M059J (cell line): ENCODE results near the gene CLCN7. TPM values are rescaled to one million over a fixed set of nuclear protein-coding genes. Genes with fewer than 3 reads are reported as not detected.
"Not testable (repeated sequence)": the region's sequence is repeated elsewhere in the genome, so short reads cannot be mapped to it uniquely, and the experiment has no call there.

Experiments used
- DNase-seq: peaks from one replicate; pipeline ENCODE4 v3.0.0-alpha.2; 2012; ENCODE audit warnings: low read depth
- total RNA-seq: library from RNA; depleted of rRNA; stranded (reverse); fragments of >200 nt; shearing (Covaris generic); gene quantifications from 2 replicates; pipeline ENCODE4 v1.2.3, GENCODE V29; 2014

Gene CLCN7
- total RNA-seq, 1 experiment from 2014 or later: 84.0 TPM

DNA sequence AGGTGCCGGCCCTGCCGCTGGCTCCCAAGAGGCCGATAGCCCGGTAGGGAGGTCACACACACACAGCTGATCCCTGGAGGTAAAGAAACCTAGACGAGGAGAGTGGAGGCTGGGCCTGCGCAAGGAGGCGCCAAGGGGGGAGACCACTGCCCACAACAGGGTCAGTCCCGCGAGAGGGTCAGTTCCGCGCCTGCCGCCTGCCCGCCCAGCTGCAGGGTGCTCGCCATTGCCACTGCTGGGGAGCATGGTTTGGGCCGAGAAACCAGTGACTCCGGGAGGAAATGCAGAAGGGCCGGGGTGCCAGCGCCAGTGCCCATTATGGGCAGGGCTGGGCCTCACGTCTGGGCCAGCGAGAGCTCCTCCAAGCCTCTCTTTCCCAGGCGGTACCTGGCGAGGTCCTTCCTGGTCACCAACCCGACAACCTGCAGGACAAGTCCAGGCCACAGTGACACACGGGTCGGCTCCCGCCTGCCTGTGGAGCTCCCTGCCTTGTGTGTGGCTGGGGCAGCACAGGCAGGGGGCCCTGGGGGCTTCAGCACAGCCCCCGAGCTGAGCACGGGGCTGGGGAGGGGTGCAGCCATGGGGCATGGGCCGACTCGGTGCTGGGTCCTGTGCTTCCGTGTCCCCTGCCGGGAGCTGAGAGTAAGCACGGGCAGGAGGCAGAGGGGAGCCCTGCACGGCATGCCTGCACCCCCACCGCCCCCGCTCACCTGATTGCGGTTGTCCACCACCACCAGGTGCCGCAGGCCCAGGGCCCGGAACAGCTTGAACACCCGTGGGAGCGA lies 28.3 kb downstream of the CLCN7 start:
- DNase-seq: no peak

DNA sequence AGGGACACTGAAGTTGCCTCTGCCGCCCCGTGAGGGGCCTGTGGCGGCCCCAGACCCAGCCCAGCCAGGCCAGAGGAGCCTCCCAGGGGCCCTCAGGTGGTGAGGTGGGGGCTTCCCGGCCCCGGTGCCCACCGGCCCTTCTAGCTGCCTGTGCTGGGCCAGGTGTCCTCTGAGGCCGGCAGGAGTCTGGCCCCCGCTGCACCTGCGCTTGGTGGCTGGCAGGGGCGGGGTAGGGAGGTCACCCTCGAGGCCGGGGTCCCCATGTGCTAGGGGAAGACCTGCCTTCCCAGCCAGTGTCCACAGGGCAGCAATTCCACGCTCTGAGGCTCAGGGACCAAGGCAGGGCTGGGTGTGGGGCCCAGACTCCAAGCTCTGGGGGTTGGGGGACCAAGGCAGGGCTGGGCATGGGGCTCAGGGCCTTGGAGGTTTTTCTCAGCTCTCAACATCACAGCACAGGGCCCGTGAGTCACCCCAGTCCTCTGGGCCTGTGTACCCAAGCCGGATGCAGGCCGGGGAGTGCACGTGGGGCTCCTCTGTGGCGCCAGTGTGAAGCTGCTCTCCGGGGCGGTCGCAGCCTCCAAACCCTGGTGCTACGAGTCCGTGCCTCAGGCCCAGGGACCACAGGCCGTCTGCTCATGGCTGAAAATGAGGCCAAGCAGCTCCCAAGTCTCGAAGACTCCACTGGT lies 29.2 kb downstream of the CLCN7 start:
- no peak for DNase-seq

DNA sequence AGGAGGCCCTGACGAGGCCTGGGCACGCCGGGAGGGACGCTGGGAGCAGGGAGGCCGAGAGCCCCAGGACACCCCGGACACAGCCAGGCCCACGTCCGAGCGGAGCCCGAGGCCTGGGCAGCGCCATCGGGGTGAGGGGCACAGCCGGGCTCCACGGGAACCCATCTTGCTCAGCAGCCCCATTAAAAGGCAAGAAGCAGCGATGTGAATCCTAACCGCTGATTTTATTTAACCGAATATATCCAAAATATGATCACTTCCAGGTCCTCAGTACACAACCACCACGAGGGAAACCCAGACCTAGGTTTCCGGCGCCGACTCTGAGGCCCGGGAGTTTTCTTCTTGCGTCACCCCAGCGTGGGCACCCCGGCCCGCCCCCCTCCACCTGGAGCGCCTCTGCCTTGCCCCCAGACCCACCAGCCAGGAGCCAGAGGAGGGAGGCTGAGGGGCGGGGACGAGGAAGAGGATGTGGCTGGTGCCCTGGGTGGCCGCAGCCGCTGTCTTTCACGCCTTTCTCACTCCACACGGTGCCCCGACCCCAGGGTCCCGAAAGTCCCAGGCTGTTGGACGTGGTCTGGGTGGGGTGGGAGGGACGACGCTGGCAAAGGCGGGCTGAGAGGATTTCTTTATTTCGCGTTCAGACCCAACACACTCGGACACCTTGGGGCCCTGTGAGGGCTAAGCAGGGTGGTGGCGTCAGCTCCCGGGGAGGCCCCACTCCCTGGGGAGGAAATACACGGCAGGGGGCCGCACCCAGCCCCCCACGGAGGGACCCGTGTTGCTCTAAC lies 29.9 kb downstream of the CLCN7 start:
- no peak for DNase-seq

DNA sequence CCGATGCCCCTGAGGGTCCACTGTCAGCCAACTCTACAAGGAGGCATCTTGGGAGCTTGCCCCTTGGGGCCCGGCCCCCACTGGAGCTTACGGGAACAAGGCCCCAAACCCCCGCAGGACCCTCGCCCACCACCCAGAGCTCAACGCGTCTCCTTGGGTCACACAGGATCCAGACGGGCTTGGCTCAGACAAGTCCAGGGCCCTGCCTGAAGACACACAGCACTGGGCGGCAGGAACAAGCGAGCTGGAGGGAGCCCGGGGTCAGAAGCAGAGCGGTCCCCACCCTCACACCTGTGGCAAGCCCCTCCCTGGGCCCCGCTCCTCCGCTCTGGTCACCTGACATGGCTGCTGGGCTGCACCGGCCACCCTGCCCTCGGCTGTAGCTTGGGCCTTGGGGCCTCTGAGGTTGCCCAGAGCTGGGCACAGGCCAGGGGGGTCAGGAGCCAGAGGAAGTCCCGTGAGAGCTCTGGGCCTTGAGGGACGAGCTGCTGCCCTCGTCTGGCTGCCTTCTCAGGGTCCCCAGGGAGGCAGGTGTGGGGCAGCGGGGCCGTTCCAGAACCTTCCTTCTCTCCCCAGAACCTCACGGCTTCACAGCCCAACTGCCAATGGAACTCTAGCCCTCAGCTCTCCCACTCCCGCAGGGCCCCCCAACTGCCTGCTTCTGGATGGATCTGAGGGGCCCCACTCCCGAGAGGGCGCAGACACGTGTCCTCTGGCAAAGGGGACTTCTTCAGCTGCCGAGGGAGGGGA lies 30.7 kb downstream of the CLCN7 start, which contains the start of gene CCDC154:
CCDC154 (minus strand) TSS at position 577 of the 750 bp plus-strand sequence; CDS start at position 343, 234 bp downstream.
- no peak for DNase-seq

DNA sequence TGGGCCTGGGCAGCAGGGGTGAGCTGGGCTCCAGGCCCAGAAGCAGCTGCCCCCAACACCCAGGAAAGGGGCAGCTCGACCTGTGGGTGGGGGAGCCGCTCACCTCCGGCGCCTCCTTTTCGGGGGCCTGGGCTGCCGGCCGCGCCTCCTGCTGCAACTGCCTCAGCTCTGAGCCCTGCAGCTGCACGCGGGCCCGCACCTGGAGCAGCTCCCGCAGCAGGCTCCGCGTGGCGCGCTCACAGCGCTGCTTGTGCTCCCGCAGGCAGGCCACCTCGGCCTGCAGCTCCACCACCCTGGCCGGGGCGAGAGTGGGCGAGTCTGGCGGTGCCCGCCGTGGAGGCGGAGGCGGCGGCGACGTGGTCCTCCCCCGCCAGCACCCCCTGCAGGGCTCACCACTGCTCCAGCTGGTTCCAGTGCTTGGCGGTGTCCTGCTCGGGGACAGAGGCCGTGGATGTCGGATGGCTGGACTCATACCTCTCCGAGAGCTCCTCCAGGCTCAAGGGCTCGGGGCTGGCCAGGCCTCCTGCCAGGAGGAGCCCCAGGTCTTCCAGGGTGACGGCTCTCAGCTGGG lies 31.3 kb downstream of the CLCN7 start:
- DNase-seq: no peak

DNA sequence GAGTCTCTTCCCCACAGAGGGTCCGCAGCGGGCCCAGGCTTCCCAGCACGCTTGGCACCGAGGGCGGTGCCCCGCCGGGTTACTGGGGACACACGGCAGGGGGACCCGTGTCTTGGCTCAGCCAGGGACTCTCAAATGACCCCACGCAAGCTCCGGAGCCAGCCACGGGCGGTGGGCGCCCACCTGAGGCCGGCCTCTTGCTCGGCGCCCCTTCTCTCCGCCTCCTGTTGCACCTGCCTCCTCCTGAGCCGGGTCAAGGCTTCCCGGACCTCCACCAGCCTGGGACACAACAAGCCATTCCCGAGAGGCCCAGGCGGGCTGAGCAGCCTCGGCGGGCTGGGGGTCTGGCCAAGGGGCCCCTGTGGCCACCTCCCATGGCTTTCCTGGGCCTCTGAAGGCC lies 32.1 kb downstream of the CLCN7 start:
- DNase-seq: no peak

DNA sequence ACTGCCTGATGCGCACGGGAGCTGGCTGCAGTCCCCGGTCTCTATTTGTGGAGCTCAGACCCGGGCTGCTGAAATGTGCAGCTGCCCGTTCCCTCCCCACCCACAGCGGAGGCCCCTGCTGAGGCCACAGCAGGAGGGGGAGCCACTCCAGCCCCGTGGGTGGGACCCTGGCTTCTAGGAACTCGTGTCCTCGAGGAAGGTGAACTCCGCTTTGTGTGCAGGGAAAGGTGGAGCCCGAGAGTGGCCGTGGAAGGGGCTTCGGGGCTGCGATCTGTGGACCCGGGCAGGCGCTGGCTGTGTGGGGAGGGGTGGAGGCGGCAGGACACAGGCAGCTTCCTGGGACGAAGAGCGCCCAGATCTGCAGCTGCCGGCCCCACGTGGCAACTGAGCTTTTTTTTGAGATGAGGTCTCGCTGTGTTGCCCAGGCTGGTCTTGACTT lies 33.4 kb downstream of the CLCN7 start:
- DNase-seq: no peak

DNA sequence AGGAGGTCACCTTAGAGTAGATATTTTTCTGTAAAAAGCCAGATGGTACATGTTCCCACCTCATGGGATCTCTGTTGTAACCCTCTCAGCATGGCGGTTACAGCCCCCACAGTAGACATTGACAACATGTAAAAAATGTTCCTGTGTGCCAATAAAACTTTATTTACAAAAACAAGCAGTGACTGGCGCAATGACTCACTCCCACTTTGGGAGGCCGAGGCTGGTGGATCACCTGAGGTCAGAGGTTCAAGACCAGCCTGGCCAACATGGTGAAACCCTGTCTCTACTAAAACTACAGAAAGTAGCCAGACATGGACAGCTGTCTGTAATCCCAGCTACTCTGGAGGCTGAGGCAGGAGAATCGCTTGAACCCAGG lies 35.1 kb downstream of the CLCN7 start:
- not testable (repeated sequence) for DNase-seq

DNA sequence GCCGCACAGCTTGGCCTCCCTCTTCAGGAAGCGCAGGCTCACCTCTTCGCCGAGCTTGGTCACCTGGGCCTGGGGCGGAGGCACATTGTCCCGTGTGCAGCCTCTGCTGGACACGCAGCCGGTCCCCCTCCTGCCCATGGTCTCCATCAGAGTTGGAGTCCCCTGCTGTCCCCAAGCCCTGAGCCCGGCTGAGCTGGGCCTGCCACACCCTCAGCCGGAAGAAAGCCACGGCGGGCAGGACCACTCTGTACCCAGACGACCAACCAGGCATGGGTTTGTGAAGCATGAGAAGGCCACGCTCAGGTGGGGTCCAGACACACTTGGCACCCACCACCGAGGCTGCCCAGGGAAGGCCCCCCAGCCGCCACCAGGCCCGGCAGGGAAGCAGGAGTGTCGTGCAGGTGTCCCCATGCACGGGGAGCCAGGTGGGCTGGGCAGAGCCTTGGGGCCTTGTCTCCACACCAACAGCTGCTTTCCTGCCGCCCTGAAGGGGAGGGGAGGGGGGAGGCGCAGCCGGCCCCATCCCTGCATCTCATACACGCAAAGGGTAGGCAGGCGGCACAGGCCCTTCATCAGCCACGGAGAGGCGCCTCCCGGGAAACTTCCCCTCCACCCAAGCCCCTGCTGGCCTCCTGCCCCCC lies 35.6 kb downstream of the CLCN7 start:
- no peak for DNase-seq

DNA sequence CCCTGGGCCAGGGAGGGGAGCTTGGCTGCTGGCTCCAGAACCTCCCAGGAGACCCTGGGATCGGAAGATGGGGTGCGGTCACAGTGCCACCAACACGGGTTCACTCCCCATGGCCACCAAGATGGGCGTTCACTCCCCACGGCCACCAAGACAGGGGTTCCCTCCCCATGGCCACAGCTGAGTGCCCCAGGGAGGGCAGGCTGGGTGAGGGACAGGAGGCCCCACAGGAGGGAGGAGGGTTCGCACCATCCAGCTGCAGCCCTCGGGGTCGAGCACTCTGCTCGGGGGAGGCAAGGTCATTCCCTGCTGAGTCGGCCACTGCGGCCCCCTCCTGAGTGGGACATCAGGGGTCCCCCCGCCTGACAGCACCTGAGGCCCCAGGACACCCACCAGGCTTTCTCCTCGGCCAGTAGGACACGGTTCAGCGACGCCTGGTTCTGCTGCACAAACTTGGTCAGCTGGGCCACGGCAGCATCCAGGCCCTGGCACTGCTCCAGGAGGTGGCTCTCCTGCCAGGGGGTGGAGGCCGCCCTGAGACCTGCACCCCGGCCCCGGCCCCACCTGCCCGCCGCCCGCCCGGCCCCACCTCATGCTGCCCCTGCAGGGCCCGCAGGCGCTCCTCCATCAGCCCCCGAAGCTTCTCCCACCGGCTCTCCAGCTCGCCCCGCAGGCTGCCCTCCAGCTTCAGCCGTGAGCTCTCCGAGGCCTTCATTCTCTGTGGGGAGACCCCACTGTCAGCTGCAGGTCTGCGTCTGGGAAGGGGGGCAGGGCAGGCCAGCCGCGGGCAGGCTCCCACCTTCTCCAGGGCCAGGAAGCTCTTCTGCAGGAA lies 36.4 kb downstream of the CLCN7 start:
- DNase-seq: no peak

DNA sequence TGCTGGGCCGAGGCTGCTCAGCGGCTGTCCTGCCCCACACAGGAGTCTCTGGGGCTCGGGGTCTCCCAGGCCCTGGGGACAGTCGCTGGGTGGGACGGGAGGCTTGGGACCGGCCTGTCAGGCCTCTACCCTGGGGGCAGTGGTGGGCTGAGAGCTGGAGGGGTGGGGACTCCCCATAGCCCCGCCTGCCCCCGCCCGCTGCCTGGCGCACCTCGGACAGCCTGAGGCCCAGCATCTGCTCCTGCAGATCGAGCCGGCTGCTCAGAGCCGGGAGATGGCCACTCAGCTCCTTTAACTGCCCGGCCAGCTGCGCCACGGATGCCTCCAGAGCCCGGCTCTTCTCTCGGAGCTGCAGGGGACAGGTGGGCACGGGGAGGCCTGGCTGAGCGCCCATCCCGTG lies 37.2 kb downstream of the CLCN7 start:
- no peak for DNase-seq

DNA sequence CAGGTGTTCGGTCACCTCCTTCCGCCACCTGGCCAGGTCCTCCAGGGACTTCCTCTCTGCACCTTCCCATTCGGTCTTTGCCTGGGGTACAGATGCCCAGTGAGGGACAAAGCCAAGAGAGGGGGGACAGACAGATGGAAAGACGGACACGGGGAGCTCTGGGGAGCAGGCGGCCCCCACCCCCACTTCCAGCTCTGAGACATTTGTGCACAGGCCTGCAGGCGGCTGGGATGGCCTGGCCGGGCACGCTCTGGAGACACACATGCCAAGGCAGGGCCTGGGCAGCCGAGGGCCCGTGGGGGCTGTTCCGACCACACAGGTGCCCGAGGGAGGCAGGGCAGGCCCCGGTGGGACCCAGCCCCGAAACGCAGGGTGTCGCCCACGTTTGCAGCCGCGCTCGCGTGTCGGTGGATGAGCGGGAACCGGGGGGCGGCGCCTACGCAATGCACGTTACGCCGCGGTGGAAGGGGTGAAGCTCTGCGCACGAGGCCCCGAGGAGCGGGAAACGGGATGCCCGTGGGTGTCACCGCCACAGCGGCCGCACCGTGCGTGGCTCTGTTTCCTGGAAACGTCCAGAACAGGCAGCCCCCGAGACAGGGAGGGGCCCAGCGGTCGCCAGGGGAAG lies 38.0 kb downstream of the CLCN7 start:
- DNase-seq: no peak

DNA sequence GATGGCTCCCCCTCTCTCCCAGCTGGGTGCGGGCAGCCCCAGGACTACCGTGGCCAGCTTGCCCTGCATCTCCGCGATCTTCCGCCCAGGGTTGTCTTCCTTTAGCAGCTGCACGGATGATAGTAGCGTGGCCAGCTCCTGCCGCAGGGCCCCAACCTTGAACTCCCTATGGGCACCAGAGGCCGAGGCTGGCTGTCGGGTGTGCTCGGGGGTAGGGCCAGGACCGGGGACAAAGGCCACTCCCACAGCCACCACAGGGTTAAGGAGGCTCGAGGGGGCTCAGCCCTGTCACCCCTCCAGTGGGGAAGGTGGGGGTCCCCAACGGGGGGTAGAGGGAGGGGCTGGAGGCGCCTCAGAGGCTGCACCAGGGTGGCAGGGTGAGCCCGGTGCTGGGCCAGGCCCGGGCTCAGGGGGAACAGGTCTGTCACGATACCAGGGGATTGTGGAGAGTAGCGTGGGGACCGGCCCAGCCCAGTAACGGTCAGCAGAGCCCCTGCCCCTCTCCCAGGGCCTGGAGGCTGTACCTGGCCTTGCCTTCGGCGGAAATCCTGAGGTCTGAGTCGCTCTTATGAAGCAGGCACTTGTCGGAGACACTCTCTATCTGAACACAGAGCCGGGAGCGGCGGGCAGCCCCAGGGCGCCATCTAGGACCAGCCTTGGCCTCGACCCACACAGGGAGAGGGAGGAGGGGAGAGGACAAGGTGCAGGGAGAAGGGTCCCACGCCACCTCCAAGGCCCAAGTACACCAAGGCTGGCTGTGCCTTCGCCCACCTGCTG lies 38.7 kb downstream of the CLCN7 start:
- no peak for DNase-seq

DNA sequence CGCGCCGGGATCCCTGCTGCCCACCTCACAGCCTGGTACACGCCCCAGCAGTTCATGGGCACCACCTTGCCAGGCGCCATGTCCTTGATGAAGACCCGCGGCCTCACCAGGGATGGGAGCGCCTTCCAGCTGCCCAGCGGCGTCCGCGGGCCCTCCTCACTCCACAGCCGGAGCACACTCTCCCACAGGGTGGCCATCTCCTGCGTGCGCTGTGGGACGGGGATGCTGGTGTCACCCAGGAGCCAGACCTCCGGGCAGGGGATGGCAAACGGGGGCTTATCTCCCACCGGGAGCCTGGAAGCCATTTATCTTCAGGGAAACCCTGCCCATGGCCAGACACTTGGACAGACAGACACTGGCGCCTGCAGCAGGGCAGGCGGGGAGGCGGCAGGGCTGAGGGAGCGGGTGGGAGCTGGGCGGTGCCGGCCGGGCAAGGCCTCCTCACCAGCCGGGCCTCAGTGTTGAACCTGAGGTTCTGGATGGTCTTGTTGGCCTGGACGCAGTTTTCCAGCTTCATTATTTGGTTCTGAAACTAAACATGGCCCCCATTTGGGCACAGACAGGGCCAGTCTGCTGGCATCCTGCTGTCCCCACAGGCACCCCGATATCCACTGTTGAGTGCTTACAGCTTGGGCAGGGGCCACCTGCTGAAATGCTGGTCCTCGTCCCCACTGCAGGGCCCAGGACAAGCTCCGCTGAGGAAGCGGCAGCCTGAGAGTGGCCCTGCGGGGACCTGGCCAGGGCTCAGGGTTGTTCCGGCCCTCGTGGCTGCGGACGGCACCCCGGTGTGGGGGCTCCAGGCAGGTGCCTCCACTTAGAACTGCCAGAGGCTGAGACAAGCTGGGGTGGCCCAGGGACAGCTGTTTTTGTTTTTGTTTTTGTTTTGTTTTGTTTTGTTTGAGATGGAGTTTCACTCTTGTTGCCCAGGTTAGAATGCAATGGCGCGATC lies 39.9 kb downstream of the CLCN7 start:
- no peak for DNase-seq

DNA sequence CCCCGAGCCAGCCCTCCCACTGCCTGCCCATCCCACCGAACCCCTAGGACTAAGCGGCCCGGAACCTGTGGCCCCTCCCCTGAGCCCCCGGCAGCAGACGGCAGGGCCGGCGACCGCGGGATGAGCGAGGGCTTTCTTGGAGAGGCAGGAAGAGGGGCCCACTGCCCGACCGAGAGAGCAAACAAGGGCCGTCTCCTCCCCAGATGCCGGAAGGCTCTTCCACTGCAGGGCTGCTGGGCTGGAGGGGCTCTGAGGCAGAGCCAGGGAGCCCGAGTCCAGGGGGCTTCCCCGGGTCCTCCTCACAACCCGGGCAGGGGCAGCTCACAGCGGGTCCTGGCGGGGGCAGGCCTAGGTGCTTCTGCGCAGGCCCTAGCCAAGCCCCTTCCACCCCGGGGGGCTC lies 41.1 kb downstream of the CLCN7 start:
- DNase-seq: no peak

DNA sequence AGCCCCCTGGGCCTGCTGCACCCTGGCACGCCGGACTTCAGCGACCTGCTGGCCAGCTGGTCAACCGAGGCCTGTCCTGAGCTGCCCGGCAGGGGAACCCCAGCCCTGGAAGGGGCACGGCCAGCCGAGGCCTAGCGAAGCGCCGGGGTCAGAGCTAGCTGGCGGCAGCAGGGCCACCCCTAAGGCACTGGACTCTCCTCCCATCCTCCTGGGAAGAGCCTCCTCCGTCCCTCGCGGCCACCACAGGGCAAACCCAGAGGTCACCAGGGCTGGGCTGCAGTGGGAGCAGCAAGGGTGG lies 41.6 kb downstream of the CLCN7 start:
- DNase-seq: no peak

DNA sequence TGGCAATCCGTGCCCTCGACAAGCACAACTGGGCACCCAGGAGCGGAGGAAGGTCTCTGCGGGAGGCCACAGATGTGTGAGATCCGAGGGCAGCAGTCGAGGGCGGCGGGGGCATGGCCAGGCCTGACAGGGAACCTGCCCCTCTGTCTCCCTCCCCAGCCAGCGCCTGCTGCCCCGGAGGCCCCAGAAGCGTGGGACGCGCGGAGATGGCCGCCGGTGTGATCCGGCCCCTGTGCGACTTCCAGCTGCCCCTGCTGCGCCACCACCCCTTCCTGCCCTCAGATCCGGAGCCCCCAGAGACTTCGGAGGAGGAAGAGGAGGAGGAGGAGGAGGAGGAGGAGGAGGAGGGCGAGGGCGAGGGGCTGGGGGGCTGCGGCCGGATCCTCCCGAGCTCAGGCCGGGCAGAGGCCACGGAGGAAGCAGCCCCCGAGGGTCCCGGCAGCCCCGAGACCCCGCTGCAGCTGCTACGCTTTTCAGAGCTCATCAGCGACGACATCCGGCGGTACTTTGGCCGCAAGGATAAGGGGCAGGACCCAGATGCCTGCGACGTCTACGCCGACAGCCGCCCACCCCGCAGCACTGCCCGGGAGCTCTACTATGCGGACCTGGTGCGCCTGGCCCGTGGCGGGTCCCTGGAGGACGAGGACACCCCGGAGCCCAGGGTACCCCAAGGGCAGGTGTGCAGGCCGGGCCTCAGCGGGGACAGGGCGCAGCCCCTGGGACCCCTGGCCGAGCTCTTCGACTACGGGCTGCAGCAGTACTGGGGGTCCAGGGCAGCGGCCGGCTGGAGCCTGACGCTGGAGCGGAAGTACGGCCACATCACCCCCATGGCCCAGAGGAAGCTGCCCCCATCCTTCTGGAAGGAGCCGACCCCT lies 42.2 kb downstream of the CLCN7 start:
- no peak for DNase-seq
